Stimulated activated CD4-positive, alpha-beta T cell treated with anti-CD3 and anti-CD28 coated beads, Interleukin-2, amount 100 ng/mL, for 4 hours (primary cell): ENCODE measurements around the gene P2RY2.

Experiments
- DNase-seq: peaks from one replicate; pipeline ENCODE4 v3.0.0-alpha.2; 2020; ENCODE audit warnings: low read depth

P2RY2 gene

DNA sequence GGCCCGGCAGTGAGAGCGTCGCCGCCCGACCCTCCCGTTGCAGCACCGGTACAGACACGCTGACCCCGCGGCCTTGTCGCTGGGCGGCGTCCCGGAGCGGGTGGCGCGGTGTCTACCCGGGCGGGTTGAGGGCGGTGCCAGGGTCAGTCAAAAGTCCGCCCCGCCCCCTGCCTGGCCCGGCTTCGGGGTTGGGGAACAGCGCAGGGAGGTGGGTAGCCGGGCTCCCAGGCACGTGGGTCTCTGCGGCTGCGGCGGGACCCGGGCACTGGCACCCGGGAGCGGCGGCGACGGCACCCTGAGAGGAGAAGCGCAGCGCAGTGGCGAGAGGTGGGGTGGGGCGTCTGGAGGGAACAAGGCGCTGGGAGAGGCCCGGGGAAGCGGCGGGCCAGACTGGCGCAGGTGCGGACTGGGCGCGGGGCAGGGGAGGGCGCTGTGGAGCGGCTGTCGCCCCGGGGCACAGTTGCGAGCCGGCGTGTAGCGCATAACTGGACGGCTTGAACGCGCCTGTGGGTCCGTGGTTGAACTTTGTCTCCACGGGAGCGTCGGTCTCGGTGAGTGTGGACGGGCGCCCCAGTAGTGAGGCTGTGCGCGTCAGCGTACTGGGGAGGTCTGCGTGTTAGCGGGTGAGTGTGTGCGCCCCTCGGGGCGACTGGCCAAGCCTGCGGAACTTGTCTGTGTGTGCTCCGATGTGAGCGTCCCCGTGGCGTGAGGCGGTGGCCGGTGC is at the start of gene P2RY2:
Gene P2RY2, plus strand, starts transcription at position 176 of the 724 bp plus-strand sequence. CDS start 15,879 bp downstream, outside the sequence.
- no peak for DNase-seq

DNA sequence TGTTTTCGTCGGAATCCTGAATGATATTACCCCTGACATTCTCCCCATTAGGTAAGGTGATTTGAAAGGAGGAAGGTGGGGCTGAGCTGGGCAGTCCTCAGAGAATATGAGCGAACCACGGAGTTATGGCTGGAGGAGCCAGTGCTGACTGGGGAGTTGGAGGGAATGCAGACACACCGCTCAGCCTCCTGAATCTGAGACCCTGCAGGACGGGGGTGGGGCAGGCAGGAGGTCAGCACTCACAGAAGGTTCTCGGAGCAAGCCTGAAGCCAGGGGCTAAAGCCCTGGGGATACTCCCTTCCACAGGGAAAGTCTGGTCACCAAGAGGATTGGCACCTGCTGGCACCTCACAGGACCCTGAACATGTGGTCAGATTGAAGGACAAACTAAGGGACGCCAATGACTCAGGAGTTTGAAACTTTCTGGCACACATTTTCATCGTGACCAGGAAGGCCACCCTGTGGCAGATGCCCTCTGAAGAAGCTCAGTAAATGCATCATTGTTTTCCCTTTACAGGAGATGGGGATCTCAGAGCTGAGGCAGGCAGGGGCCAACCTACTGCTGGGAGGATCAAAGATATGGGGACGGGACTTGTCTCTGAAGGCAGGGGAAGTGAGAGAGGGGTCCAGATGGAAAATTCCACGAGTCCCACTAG is 49.0 kb upstream of the P2RY2 start:
- DNase-seq: no peak

DNA sequence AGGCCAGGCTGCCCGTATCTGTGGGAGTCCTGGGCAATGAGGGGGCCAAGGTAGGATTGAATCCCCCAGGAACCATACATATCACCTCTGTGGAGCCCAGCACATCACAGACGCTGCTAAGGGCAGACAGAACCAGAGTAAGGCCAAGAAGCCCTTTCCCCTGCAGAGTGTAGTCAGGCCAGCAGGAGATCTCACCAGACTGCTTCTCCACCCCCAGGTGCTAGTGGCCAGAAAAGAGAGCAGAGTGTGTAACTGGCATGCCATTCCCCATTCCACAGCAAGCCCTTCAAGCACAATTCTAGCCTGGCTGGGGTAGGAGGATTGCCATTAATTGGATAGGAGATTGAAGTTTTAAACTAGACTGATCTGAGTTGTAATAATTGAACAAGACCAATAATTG is 47.9 kb upstream of the P2RY2 start:
- no peak for DNase-seq

DNA sequence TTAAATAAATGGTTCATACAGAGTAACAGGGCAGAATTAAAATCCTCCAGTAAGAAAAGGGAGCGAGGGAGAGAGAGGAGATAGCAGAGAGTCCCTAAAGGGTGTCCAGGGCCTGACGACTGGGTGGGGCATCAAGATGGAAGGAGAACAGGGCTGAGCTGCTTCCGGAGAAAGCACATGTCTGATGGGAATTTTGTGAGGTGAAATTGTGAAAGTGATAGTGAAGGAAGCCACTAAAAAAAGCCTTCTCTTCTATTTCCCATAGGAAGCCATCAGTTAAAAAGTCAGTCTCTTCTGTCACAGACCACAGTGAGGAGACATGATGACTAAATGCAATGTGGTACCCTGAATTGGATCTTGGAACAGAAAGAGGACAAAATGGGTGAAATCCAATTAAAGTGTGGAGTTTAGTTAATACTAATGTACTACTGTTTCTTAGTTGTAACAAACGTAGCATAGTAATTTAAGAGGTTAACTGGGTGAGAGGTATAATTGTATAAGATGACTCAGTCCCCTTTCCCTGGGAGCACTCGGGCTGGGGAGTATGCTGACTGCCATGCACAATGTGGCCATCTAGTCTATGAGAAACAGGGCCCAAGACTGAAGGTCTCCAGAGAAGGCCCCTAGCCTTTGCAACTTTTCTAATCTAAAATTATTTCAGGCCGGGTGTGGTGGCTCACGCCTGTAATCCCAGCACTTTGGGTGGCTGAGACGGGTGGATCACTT is 46.5 kb upstream of the P2RY2 start:
- no peak for DNase-seq

DNA sequence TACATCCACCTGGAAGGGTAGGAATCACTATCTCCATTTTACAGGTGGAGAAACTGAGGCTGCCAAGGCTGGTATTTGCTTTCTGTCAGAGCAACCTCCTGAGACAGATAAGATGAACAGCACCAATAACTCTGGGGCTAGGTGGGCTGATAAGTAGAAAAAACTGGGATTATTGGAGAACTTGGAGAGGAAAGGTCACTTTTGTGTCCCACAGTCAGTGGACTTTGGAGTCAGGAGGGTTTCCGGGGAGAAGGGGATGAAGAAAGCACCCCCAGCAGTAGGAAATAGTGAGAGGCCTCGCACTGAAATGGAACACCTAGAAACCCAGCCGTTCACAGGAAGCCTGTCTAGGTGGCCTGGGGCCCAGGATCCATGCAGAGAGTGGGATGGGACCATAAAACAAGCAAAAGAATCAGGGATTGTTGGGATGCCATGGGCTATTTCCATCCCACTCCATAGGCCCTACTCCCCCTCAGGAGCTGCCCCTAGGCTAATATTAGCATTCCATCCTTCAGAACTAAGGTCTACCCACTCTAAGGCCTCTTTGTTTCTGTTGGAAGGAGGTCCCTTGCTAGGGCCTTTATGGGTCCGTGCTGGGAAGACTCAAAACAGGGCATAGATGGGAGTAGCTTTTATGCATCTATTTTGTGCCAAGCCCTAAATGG is 45.0 kb upstream of the P2RY2 start:
- no peak for DNase-seq

DNA sequence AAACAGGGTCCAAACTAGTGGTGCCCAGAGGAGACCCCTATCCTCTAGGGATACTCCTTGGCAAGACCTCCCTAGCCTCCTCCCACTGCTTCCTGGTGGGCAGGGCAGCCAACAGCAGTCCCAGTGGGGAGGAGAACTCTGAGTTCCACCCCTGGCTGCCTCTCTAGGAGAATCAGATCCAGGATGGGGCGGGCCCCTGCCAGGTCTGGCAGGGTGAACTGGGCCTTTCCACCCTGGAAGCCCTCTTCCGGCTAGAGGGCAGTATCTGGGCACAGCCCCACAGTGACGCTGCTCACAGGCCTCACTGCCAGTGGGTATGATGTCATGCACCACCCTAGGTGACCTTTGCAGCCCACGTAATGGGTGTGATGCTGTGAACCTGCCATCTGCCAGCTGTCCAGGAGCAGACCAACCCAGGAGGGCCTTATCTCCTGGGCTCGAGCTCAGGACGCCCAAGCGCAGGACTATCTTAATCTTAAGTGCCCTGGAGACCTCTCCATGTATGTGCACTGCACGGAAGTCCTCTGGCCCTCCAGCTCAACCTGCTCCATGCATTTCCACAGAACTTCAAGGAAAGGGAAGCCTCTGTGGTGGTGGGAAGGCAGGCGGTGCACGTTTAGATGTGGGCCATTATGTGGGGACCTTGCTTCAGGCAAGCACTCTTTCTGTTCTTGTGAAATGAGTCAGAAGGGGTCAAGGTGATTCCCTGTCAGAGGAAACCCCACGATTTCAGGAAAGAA is 44.2 kb upstream of the P2RY2 start:
- DNase-seq: no peak

DNA sequence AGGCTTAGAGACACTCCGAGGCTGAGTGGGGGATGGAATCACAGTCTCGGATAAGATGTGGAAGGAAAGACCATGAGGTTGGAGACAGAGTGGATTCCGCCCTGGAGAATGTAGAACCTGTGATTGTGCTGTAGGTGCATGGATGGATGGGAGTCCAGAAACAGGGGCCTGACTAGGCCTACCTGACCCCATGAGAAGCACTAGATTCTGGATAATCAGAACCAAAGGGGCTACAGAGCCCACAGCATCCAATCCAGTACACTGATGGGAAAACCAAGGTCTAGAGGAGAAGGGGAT is 43.6 kb upstream of the P2RY2 start:
- no peak for DNase-seq

DNA sequence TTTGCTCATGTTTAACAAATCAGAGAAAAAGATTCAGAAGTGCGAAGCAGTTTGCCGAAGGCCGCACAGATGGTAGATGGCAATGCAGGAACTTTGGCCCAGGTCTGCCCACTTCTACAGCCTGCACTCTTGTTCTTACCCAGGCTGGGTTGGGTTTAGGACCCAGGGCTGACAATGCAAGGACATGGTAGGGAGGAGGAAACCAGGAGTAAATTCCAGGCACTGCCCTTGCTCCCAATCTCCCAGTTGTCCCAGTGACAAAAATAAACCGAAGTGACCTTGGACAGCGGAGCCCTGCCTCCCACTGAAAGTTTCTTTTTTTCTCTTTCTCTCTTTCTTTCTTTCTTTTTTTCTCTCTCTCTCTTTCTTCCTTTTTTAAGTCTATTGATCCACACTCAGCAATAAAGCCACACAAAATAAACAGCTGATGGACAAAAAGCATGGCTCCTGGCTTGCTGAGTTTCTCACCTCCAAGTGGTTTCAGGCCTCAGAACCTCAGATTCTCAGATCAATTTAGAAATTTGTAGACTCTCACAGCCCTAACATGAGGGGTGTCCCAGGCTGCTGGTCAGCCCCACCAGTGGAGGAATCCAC is 42.4 kb upstream of the P2RY2 start:
- DNase-seq: no peak

DNA sequence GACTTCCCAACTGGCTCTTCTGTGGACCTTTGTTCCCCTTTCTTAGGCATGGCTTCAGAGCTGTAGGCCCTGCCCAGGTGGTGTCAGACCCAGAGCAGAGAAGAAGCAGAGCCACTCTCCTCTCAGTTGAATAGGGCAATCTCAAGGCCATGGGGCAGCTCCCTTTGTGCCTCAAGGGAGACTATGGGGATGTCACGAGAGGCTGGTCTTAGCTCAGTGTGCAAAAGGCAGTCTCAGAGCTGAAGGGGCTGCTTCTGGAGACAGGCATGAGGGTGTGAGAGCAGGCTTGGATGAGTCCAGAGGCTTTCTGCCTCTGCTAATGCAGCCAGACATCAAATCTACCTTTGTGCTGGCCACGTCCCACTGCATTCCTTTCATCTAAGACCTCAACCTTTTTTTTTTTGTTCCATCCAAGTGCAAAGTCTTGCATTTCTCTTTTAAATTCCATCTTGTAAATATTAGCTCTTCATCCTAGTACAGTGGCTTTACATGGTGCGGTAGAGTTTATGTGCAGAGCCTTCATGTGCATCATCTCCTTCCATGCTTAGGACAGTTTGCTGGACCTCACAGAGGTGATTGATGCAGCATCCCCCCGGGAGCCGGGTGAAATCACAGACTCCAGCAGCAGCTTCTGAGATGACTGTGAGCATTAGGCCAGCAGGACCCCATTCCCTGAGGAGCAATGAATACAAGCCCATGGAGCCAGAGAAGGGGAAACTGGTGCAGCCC is 41.8 kb upstream of the P2RY2 start:
- no peak for DNase-seq

DNA sequence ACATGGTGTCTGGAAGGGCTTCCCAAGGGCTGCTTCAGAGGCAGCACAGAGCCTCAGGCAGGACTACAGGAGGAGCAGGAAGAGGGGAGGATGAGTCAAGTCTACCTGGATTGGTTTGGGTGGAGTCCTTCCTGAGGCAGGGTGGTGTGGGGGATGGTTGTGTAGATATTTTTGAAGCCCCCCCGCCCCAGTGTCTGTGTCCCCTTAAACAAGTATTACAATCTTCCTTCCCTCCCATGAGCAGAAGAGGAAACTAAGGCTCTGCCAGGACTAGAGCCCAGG is 41.3 kb upstream of the P2RY2 start:
- no peak for DNase-seq

DNA sequence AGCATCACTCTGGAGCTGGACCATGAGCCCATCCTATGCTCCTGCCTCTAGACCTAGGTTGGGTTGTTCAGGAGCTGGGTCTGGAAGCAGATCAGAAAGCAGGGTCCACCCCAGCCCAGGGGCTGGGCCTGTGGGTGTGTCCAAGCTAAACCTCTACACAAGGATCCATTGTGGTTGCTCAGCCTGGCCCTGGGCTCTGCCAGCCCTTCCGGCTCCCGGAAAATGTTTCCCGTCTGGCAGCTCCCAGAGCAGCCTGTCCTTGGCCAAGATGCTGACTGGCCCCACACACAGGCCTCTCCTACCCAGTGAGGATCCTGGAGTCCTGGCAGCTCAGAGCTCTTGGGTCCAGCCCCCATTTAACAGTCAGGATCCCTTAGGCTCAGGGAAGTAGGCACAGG is 40.7 kb upstream of the P2RY2 start:
- DNase-seq: no peak

DNA sequence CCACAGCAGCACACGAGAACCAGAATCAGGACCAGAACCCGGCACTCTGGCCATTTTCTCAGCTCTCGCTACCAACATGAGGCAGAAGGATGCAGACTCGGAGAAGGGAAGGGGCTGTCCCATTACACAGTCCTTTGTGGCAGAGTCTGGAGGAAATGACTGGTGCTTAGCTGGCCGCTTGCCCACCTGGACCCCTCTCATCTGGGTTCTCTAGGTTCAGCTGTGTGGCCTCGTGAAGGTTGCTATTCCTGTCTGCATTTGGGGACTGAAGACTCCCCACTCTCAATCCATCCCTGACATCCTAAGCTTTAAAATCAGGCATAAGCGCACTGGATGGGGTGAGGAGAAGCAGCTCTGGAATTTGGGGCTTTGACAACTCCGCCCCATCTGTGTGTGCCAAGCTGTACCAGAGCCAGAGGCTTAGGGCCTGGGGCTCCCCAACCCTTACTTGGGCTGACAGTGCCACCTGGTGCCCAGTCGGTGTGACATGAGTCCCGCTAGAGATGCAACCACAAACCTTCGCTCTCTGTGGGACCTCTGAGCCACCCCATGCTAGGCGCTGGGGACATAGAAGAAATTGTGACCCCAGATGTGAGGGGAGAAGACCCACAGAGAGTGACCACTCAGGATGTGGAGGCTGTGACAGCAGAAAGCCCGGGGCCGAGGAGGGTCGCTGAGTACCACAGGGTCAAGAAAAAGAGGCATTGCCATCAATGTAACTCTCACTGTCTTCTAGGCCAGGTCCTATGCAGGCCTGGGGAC is 40.1 kb upstream of the P2RY2 start:
- DNase-seq: peak; percentile 71

DNA sequence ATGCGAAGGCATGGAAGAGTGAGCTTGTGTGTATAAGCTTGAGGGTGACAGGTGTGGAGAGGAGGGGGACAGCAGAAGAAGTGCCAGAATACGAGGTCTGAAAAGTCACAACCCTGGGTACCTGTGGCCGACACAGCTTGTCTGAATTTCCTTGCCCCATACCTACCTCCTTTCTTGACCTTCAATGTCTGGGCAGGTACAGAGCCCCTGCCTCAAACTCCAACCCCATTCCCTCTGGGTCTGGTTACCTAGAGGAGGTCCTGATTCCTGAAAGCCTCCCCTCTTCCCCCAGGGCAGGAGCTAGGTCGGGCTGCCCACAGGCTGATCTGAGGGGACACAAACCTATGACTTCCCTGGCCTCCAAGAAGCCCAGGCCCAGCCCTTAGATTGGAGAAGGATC is 39.4 kb upstream of the P2RY2 start:
- no peak for DNase-seq

DNA sequence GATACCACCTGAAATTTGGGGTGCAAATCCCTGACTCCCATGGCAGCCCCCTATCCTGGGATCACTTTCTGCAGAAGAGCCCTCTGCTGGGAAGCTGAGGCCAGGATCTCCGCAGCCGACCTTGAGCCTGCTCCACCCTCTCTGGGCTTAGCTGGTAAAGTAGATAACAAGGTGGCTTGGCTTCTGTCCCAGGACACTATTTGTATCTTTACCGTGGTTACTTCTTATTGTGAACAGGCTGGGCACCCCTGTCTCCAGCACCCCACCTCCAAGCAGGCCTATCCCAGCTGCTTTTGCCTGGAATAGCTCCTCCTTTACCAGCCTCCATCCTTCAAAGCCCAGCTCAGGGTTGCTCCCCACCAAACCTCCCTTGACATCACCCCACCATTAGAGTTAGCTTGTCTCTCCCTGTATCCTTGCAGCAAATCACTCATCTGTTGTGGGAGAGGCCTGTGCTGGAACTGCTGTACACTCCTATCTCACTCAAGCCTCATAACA is 35.2 kb upstream of the P2RY2 start:
- no peak for DNase-seq

DNA sequence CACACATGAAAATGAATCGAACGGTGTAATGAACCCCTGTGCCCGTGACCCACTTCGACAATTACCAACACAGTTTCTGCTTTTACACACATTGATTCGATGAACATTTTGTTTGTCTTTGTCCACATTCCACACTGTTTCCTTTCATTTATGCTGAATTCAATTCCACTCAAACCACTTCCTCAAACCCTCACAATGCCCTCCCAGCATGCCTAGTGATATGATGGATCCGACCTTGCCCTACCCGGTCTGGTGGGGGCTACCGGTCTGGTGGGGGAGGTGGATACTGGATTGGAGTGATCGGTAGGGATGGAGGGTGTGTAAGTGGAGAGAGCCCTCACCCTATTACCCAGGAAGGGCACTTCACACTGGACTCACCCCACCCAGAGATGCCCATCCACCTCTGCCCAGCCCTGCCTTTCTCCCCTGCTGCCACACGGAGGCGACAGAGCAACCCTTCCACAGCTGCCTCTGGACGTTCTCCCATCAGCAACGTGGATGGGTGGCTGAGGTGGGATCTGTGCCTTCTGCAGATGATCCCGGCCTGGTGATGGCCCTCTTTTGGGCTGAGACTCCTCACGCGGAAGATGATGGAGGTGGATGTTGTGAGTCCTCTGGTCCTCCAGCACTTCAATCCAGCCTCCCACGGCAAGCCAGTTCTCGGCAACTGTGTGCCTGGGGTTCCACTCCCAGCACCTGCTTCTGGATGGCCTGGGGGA is 33.0 kb upstream of the P2RY2 start:
- DNase-seq: peak; percentile 14

DNA sequence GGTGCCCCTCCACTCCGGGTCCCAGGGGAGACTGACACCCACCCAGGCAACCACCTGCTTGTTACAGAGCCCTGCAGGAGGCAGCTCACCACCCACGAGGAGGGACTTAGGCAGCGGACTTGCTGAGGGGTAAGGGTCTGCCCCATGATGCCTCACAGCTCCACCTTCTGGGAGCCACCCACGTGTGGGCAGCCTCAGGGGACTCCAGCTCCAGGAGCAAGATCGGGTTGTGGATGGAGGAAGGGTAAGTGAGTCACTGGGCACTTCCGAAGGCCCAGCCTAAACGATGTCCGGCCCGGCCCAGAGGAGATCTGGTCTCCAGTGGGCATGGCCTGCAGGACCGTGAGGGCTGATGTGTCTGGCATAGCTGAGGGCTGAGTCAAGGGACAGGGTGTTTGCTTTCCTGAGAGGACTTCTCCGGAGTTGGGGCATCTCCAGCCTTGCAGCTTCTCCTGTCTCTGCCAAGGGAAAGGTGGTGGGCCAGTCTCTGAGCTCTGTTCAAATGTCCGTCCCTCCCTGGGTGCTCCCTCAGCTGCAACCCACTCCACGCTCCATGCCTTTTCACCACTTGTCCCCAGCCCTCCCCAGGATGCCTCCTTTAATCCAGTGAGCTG is 32.3 kb upstream of the P2RY2 start:
- no peak for DNase-seq

DNA sequence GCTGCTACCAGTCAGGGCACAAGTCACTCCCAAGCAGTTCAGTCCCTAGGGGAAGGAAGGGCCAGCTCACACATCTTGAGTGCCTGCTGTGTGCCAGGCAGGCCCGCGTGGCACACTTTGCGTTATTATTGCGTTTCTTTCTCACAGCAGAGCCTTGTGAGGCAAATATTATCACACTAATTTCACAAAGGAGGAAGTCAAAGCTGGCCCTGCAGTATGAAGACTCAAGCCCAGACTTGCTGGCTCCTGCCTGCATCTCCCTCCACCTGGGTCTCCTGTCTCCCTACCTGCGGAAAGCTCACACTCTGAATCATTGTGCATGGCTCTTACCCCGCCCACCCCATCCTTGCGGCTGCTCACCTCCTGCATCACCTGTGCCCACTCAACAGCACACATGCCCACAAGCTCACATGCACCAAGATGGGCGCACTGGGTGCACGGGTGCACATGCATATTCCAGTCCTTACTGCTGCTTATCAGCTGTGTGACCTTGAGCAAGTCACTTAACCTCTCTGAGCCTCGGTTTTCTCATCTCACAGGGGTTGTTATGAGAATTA is 31.7 kb upstream of the P2RY2 start:
- no peak for DNase-seq

DNA sequence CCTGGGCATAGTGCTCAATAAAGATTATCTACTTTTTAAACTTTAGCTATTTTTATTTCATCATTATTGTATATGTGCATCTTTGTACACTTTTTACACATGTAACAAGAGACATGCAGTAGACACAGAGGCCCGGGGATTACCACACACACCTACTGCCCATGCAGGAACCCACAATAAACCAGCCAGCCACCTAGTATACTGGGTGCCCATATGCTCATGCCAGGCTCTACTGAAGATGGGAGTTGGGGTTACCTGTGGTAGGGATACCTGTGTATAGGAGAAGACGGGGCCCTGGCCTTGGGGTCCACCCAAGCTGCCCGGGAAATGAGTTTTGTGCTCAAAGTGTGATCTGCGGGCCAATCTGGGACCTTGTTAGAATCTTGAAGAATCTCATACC is 31.2 kb upstream of the P2RY2 start:
- no peak for DNase-seq

DNA sequence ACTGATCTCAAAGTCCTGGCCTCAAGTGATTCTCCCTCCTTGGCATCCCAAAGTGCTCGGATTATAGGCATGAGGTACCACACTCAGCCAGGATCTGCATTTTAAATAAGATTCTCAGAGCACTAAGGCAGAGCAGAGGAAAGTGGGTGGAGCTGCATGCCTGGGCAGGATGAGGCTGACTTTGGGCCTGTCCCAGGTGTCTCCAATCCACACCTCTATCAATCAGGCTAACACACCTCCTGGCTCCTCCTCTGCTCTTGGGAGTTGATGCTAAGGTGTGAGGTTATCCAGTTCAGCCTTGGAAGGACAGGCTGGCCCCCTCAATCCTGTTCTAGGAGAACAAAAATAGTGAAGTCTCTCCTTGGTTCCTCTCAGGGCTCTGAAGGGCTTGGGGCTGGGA is 30.2 kb upstream of the P2RY2 start:
- no peak for DNase-seq
